GM21367 (cell line): ENCODE results near the gene JUND.
"Not testable (repeated sequence)": the region's sequence is repeated elsewhere in the genome, so short reads cannot be mapped to it uniquely, and the experiment has no call there.

Source experiments
- ATAC-seq: cut with Tn5 transposase; IDR thresholded peaks from one replicate; pipeline ENCODE4 v1.9.1; 2021; ENCODE audit not compliant: unreplicated experiment

JUND gene

DNA sequence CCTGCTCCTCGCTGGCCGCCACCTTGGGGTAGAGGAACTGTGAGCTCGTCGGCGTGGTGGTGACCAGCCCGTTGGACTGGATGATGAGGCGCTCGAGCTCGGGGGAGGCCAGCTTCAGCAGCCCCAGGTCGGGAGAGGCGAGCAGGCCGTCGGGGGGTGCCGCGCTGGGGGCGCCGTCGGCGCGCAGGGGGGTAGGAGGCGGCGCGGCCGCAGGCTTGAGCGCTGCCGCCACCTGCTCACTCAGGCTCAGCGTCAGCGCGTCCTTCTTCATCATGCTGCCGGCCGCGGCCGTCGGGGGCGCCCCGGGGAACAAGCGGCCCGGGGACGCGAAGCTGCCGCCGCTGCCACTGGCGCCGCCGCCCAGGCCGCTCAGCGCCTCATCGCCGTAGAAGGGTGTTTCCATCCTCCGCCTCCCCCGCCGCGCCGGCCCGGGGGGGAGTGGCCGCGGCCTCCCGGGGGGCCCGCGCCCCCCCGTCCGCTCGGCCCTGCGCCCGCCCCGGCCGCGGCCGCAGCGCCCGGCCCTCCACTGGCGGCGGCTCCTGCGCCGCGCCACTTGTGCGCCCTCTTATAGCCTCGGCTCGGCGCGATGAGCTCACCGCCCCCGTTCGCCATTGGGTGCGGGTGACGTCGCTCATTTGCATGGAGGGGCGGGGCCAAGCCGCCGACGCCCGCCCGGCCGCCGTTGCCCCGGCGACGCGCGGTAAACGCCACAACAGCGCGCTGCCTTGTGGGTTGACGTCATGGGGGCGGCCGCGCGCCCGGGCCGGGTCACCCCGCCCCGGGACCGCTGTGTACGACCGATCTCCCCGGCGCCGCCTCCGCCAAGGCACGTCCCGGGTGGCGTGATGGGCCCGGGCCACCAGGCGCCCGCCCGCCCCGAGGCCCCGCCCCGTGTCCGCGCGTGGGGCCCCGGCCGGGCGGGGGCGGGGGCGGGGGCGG is at the start of gene JUND:
Gene JUND (minus strand): TSS at position 541 of the 939 bp plus-strand sequence. CDS start 138 bp downstream, at position 403.
- peak; percentile 49 for ATAC-seq

DNA sequence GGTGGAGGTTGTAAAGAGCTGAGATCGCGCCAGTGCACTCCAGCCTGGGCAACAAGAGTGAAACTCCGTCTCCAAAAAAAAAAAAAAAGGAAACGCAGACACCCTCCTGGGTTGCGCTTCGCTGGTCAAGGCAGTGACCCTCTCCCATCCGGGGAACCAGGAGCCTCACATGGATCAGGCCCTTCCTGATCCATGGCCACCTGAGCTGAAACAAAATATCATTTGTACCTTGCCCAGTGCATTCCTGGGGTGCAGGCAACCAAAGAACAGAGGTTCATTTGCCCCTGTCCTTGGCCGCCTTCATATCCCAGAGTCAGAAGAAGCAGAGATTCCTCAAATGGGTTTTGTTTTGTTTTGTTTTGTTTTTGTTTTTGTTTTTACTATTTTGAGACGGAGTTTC is 49.4 kb upstream of the JUND start:
- ATAC-seq: no peak

DNA sequence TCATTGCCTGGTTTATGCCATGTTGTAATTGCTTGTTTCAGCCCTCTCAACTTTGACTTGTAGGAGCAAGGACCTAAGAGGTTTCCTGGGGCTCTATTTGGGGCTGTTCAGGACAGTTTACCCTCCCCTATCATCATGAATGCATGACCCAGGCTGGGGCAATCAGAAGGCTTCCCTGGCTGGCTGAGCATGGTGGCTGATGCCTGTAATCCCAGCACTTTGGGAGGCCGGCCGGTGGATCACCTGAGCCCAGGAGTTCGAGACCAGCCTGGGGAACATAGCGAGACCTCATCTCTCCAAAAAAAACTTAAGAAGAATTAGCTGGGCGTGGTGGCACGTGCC is 47.6 kb upstream of the JUND start:
- no peak for ATAC-seq

DNA sequence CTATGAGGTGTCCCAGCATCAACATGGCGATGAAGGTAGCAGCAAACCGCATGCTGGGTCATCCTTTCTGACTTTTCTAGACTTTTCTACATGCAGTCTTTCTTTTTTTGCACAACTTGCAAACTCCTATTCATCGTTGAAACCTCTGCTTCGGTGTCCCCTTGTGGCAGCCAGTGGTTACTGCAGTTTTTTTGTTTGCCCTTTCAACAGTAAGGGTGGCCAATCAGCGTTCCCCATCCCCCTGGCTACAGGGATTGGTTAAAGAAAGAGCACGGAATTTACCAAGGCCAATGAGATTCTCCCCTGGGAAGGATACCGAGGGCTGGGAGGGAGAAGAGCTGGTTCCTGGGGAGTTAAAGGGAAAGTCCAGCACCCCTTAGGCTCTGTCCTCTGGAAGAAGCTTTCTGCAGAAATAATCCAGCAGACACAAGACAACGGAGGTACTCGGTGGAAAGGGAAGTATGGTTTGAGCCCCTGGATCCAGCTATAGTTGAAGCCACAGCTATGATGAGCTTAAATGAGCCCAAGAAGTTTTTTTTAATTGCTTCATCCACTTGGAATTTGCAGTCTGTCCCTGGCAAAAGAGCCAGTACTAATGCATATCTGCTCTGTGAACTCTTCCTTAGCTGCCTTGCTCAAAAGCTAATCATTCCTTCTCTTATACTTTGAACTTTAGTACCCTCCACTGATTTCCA is 47.1 kb upstream of the JUND start:
- ATAC-seq: peak; percentile 74

DNA sequence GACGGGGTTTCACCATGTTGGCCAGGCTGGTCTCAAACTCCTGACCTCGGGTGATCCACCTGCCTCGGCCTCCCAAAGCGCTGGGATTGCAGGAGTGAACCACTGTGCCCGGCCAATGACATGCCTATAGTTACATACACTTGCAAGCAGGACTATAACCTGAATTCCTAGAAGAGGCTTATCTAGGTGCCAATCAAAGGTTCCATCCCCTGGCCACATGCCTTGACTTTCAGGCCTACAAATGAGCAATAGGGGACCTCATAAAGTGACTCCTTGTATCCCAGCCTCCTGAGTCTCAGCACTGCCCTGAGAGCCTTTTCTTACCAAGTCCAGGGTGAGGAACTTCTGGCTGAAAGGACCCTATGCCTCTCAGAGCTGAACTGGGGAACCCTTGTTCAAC is 45.4 kb upstream of the JUND start:
- ATAC-seq: no peak

DNA sequence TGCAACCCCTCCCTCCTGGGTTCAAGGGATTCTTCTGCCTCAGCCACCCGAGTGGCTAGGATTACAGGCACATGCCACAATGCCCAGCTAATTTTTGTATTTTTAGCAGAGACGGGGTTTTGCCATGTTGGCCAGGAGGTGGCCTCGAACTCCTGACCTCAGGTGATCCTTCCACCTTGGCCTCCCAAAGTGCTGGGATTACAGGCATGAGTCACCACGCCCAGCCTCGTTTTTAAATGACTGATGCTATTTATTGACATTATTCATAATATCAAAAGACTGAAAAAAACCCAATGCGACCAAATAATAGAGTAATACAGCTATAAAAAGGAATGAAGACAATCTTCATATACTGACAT is 42.9 kb upstream of the JUND start:
- ATAC-seq: not testable (repeated sequence)

DNA sequence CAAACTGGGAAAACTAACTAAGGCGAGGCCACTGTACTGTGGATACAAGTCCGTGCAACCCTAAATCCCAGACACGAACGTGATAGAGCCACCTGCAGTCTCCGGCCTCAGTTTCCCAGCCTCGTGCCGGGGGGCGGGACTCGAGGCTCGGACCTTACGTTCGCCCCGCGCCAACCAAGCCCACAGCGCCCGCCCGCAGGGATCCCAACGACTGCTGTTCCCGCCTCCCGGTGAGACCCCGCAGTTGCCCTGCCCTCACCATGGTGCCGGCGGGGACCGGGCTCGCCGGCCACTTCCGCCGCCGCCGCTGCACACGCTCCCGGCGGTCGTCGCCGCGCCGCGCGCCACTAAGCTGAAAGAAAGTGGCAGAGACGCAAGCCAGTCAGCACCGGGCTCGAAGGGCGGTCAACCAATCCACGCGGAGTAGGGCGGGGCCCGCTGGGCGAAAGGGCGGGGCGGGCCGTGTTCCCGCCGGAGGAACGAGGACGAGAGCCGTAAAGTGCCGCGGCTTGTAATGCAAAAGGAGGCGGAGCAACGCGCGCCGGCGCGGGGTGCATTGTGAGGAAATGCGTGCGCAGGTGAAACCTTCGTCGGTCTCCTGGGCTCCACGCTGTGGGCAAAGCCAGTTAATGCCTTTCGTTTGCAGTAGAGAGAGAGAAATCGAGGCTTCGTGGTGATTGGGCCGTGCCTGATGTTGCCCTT is 41.5 kb upstream of the JUND start, which contains the start of gene LSM4:
Gene LSM4 (minus strand): TSS at position 318 of the 702 bp plus-strand sequence. CDS start 56 bp downstream, at position 262.
- ATAC-seq: peak; percentile 77

DNA sequence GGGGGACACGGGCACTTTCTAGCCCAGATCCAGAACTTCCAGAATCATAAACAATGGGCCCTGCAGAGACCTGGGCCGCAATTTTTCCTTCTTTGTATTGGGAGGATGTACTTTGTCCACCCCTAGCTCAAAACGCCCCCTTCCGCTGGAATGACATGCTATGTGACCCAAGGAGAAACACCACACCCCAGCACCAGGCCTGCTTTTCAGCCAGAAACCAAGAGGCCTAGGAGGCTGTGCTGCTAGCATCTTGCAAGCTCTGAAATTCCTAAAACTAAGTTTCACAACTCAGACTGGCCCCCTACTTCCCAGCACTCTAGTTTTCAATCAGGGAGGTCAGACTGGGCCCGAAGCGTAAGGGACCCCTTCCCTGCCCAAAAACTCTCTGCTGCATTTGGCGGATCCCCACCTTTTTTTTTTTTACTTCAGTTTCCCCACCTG is 40.9 kb upstream of the JUND start:
- ATAC-seq: no peak

DNA sequence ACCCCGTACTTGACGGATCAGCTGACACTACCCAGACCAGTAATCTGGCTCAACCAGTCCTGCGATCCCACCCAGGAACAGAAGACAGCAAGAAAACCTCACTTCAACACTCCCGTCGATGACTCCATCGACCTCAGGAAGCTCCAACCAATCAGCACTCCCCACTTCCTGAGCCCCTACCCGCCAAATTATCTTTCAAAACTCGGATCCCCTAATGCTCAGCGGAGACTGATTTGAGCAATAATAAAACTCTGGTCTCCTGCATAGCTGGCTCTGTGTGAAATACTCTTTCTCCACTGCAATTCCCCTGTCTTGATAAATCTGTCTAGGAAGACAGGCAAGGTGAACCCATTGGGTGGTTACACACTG is 40.3 kb upstream of the JUND start:
- no peak for ATAC-seq

DNA sequence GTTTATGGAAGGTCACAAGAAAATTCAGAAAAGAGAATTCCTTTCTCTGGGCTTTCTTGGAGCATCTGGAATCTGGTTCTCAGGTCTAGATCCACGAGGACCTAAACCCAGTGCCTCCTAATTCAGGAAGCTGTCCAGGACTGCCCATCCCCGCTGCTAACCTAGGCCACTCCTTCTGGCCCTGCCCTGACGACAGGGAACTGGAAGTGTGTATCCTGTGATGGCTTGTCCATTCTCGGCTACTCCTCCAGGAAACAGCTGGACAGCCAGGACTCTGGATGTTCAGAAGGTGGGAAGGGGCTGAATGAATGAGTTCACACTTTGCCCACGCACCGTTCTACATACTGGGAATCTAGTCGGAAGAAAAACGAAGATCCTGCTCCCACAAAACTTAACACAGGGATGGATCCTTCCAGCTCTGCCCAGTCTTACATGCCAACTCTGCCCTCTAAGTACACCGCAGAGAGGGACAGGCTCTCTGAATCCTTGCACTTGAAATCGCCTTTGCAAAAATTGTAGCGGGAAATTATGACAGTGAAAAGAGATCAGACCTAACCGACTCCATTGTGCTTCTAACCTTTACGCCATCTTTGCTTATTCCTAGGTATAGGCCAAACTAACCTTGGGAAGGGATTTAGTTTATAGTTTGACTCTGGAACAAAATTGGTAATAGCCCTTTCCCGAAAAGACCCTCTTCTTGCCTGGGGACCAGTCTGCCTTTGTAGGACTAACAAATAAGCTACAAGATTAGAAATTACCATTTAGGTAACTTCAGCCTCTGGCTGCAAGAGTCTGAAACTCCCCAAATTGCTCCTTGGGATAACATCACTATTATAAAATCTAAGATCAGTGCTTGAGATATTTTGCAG is 39.7 kb upstream of the JUND start:
- no peak for ATAC-seq

DNA sequence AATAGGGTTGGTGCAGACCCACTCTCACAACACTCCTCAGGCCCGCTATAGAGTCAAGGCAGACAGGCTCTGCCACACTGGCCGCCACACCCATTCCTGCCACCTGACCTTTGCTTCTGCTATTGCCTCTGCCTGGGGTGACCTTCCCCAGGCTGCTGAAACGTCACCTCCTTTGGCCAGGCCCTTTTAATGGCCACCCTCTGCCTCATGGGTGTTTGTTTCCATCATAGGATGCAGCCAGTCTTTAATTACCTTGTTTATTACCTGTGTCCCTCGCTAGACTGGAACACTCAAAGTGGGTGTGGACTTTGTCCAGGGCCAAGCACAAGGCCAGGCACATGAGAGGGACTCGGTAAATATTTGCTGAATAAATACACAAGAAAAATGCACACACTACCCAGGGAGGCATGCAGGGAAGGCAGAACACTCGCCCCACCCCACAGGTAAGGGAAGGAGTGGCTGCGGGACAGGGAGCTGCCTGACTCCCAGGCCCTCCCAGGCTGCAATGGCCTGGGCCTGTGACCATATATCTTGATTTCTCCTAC is 38.2 kb upstream of the JUND start:
- no peak for ATAC-seq

DNA sequence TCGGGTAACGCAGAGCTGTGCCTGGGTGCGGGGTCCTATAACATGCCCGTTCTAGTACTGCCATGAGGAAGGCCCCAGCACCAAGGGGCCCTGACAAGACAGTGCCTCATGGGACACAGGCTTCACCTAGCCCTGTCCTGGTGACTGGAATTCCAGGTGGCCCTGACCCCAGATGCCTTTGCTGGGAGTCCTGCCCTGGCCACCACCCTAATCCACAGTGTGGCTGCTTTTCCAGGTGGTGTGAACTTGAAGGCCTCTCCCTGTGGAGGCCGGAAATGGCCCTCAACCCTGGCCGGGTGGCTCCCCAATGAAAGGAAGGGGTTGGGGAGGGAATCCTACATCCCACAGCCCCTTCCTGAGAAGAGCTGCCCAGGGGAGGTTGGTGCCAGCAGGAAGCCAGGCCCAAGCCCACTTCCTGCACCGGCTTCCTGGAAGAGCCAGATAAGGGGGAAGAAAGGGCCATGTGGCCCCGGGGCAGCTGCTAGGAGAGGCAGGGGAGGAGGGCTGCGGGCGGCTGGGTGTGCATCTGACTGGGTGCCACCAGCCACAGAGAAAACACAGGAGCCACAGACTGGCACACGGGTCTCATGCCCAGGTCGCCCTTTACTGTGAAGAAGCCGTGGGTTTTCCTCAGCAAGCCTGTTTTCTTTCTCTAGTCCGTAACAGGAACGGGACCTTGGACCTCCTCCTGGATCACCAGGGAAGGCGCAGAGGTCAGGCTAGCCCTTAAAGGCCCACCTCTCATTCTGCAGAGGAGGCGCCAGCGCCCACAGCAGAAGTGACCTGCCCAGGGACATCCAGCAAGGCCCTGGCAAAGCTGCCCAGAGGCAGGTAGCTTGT is 36.8 kb upstream of the JUND start:
- ATAC-seq: no peak

DNA sequence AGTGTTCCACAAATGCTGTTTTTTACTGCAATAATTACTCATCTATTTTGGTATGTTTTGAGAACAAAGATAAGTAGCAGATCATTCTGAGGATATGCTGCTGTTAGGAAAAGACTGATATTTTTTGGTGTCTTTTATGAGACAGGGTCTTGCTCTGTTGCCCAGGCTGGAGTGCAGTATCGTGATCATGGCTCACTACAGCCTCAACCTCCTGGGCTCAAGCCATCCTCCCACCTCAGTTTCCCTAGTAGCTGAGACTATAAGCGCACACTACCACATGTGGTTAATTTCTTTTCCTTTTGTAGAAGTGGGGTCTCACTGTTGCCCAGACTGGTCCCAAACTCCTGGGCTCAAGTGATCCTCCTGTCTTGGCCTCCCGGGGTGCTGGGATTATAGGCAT is 32.0 kb upstream of the JUND start:
- no peak for ATAC-seq

DNA sequence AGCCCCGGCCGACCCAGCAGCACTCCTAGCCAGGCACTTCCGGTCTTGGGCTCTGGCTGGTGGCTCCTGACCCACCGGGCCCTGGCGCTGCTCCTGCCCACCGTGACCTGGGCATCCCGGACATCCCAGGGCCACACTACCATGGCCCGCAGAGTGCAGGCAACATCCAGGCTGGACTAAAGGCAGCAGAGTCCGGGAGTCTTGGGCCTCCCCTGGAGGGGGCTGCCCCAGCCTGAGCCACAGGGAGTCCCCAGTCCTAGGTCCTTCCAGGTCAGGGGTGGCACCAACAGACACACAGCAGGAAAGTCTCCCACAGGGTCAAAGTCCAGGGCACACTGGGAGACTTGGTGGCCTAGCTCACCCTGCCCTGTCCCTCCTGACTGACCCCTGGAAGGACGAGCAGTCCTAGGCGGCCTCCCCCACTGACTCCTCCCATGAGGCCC is 30.7 kb upstream of the JUND start:
- ATAC-seq: no peak

DNA sequence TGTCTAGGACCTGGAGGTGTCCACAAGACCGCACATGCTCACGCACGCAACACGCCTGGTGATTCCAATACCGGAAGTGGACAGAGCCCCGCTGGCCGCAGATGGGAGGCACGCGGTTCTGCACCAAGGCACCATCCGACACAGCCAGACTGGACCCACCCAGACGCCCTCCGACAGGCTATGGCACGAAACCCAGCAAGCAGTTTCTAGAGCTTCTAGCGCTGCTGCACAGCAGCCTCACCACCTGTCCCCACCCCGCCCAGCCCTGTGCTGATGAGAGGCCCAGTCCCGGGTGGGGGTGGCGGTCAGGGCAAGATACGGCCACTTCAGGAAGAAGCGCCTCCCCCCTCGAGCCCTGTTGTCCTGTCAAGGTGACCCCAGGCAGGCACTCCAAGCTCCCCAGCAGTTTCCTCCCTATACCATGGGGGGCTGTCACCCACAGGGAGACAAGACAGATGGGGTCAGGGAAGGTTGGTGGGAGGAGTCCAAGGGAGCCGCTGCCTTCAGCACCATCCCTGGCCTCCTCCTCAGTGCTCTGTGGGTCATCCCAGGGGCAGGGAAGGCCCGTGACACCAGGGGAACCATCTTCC is 30.2 kb upstream of the JUND start:
- no peak for ATAC-seq

DNA sequence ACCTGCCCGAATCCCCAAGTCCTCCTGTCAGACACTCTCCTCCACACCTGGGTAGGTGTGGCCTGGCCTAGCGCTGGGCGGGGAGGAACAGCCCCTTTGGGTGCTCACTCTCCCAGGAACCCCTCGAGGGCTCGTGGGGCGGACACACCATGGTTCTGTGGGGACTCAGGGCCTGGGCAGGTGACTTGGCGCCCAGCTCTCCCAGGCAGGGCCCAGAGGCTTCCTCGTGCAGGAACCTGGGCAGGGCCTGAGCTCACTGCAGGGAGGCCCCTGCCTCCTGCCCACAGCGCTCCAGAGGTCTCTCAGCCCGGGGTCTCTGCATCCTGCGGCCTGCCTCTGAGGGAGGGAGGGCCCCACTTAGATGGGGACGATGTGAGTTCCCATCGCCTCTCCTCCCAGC is 29.5 kb upstream of the JUND start:
- no peak for ATAC-seq

DNA sequence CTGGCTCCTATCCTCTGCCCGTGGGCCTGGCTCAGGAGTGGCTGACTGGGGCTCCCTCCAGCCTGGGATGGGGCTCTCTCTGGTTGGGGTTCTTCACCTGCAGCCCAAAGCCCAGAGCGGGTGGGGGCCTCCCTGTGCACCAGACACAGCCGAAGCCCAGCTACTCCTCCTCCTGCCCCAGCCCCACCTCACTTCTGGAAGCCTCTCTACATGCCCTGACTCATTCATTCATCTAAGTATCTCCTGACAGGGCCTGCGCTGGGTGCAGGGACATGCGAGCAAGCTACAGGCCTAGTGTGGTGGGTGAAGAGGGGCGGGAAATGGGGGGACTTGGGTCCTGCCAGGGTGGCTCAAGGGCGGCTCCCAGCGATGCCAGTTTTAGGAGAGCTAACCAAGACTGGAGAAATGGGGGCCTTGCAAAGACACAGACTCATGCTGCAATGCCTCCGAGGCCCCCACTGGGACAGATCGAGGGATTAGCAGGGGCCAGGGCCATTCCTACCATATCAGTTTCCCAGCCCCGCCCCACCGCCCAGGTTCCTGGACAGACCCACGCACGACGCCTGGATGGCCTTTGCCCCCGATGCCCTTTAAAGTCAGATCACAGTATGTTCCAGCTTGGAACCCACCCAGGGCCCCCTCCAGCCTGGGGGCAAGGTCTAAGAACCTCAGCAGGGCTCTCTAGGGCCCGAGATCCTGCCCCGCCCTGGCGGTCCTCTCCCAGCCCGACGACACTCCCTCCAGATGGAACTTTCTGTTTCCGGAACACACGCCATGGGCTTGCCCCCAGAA is 28.9 kb upstream of the JUND start:
- ATAC-seq: no peak

DNA sequence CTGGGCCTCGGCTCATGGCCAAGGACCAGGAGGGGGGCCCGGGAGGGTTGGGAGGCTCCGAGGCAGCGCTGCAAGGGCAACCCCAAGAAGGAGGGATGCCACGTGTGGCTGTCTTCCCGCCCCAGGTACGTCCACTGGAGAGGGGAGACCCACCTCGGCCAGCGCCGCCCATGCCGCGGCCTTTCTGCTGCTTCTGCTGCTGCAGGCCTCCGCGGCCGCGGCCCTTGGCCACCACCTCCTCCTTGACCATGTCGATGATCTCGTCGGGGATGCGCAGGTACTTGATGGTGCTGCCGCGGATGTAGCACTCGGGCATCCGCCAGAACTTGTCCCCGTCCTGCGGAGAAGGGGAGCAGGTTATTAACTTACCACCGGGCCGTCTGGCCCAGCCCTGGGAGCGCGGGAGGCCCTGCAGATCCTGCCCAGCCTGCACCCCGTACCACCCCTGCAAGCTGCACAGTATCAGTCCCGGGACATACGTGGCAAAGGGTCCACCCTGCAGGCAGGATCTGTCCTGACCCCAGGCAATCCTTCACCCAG is 28.2 kb upstream of the JUND start:
- no peak for ATAC-seq
